RPMI7951 (cell line): Measurements from ENCODE around the gene IQSEC1. TPM values are rescaled to one million over a fixed set of nuclear protein-coding genes. Genes with fewer than 3 reads are reported as not detected.

Experiments
- DNase-seq: peaks from one replicate; pipeline ENCODE4 v3.0.0-alpha.2; 2012; ENCODE audit warnings: low read depth
- total RNA-seq: library from RNA; depleted of rRNA; stranded (reverse); fragments of >200 nt; shearing (Covaris generic); gene quantifications from 2 replicates; pipeline ENCODE4 v1.2.3, GENCODE V29; 2014; rRNA removed

IQSEC1 gene
- total RNA-seq = 8.1 and 10.4 TPM in 2 replicates

DNA sequence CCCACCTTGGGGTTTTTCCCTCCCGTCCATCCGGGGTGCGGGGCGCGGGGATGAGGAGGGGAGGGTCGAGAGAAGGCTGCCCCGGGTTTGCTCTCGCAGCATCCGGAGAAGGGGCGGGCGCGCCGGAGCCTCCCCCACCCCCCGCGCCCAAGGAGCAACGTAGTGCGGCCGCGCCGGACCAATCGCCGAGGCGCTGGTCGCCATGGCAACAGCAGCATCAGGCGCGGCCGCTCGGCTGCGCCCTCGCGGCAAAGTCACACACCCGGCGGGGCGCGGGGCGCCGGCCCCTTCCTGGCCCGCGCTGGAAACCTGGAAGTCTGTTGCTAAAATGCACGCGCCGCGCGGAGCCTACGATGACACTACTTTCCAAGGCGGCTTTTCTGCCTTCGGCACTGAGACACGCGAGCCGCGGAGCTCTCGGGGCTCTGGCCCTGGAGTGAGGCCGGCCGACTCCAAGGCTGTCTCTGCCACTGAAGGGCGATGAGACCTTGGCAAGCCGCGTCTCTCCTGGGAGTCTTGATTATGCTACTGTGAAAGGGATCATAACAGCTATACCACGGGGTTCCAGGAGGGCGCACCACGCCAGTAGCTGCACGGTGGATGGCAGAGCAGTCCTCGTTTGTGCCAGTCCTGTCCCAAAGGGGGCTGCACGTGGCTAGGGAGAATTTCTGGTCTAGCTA, at the start of gene IQSEC1:
Gene IQSEC1, minus strand, starts transcription at position 104 of the 680 bp plus-strand sequence. CDS start 415 bp downstream, outside the sequence.
- DNase-seq = no peak

DNA sequence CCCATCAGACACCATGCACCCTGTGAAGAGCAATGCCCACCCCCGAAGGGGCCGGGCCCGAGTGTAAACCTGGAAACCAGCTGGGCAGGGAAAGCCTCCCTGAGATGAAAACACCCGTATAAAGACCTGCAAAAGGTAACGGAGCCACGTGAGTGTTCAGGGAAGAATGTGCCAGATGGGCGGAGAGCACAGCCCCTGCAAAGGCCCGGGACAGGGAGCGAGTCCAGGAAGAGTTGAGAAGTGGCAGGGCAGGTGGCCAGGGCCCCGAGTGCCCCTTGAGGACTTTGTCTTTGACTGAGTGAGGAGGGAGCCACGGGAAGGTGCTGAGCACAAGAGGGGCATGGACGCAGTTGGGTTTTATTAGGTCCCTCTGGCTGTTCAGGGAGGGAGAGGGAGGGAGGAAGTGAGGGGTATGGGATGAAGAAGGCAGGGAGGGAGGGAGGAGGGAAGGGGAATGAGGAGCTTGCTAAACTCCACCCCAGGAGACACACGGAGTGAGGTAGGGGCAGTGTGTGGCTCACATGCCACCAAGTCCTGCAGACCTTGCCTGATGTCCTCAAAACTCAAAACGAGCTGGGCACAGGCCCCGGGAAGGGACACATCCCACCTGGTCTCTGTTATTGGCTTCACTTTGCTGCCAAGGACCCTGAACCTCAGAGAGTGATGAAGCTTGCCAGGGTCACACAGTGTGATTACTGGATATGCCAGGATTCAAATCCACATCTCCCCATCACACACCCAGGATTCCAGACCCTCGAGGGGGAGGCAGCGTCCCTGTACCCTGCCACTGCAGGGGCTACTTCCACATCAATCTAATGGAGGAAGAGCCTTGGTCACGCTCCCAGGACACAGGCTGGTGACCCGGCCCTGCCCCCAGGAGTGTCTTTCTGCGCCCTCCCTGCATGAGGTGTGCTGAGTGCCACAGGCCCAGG, 49.1 kb upstream of the IQSEC1 start:
- DNase-seq = no peak

DNA sequence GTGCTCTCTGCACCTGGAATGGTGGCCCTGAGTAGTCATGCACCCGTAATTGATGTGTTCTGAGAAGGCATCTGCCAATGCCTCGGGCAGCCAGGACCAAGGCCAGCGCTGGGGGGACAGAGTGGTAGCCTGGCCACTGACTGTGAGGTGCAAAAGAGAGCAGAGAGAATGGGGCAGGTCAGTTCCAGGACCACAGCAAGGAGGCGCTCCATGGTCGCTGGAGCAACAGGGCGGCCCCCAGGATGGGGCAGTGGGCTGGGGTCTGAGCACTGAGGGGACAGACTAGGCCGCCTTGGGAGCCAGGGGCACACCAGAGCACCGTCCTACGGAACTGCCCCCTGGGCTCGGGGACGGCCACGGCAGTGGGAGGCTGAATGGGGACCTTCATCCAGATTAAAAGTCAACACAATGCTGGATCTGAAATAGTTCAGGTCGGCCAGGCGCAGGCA, 48.3 kb upstream of the IQSEC1 start:
- DNase-seq = no peak

DNA sequence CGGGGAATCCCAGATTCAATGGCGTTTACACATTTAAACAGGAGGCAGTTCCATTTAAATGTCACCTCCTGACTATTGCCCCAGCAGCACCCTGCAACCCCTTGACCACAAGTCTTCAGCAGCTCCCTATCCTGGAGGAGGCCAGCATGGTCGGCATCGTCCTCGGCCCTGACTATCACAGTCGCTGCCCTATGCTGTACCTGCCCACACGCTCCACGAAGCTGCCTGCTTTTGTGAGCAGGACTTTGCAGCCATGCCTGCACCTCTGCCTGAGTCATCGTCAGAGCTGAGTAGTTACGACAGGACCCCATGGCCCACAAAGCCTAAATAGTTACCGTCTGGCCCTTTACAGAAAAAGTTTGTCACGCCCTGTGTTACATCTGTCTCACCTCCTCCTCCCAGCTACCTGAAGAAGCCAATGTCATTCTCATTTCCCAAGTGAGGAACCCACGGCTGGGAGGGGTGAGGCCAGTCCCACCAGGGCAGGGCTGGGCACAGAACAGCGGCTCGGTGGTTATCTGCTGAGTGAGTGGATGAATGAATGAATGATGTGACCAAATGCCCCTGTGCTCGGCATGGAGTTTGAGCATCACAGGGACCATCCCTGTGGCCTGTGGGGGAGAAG, 47.8 kb upstream of the IQSEC1 start:
- DNase-seq = no peak

DNA sequence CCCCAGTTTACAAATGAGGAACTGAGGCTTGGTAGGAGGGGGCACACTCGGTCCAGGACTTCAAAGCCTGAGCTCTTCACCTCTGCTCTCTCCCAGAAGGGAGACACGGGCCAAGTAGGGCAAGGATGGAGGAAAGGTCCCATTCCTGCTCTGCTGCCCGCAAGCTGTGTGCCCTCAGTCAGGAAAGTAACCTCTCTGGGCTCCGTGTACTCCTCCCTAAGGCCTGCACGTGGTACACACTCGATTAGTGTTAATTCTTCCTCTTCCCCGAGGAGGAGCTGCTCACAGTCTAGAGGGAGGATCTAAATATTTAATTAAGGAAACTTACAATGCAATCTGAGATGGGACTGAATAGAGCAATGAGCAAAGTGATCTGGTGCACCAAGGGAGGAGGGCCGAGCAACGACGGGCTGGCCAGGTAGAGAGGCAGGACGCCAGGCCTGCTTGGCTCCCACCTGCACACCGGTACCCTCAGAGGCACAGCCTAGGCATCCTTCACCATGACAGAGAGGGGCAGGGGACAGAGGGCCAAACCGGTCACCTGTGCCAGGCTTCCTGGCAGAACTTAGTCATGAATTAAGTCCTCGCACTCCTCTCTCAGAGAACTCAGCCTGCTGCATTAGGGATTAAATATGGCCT, 47.2 kb upstream of the IQSEC1 start:
- DNase-seq = no peak

DNA sequence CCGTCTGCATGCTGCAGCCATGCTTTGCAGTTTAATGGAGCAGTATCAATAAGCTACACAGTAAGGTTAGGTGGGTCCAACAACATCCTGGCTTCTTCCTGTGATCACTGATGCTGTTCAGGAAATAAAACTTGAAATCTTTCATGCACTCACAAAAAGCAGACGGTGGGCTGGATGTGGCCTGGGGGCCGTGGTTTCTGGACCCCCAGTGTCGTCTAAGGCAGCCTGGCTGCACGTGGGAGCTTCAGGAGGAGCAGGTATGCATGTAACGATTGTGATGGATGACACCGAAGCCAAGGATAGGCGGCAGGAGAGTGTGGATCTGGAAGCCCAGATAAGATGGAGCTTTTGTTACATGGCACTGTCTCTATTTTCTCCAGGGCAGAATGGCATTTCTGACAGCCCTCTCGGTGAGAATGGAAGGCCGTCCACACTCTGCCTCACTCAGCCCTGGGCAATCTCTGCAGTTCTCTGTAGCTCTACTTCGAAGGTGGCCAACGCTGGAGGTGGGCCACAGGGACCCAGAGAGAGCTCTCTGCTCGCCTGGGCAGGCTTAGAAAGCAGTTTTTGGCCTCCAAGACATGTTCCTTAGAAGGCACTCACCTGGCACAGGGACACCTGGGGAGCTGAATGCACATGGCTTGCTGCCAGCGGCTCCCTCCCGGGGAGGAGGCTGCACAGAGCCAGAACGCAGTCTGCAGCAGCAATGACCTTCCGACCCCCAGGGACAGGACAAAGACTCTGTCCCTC, 46.4 kb upstream of the IQSEC1 start:
- DNase-seq = no peak

DNA sequence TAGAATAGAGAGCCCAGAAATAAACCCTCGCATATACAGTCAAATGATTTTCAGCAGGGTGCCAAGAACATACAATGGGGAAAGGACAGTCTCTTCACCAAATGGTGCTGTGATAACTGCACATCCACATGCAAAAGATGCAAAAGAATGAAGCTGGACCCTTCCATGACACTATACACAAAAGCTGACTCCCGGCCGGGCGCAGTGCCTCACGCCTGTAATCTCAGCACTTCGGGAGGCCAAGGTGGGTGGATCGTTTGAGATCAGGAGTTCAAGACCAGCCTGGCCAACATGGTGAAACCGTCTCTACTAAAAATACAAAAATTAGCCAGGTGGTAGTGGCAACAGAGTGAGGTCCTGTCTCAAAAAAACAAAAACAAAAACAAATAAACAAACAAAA, 43.2 kb upstream of the IQSEC1 start:
- DNase-seq = no peak

DNA sequence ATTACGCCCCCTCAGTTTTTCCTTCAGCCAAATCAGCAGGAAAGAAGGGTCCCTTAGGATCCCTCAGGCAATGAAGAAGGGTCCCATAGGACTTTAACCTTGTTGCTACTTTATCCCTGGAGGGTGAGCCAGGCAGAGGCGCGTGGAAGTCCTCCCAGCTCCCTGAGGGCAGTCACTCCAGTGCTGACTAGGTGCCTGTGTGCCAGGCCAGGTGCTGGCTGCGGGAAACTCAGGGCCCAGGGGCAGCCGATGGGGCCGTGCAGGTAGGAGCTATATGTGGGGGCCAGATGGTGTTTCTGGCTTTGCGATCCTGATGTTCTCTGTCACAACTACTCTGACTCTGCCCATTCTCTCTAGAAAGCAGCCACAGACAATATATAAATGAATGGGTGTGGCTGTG, 42.8 kb upstream of the IQSEC1 start:
- DNase-seq = no peak

DNA sequence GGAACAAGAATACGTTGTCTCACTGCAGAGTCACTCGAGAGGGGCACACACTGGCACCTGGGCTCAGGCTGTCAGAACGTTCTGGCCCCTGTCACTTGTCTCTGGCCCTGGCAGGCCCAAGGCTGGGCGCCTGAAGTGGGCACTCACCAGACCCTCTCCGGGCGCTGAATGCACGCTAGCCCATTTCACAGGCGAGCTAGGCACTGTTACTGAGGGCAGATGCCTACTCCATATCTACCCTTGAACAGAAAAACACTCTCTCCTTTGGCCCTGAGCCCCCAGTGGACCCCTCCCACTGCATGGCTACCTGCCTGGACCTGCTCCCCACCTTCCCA, 42.3 kb upstream of the IQSEC1 start:
- DNase-seq = no peak

DNA sequence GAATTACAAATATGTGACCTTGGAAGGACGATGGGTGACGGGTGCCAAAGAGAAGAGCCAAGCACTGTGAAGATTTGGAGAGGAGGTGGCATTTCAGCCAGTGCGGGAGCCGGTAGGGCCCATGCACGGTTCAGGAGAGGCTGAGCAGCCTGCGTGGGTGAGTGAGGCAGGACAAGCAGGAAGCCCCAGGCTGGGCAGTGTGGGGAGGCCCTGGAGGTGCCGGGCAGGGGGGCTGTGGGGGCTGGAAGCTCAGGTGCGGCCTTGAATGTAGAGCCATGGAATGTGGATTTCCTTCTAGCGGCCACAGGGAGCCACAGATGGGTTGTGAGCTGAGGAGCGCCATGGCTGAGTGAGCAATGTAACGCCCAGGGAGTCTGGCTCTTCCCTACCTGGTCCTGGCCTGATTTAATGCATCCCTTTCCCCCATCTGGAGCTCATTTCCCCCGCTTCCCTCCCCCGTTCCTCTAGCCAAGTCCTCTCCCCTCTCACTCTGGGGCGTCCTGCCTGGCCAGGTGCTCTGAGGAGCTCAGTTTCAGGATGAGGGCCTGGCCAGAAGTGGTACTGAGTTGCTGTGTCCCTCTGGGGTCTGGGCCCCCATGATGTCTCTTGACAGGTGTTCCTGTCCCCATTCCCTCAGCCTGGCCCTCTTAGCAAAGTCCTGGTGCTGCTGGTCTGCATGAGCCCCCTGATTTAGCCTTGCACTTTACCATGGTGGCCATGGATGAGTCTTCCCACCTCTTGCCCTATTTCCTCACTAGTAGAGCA, 41.8 kb upstream of the IQSEC1 start:
- DNase-seq = no peak

DNA sequence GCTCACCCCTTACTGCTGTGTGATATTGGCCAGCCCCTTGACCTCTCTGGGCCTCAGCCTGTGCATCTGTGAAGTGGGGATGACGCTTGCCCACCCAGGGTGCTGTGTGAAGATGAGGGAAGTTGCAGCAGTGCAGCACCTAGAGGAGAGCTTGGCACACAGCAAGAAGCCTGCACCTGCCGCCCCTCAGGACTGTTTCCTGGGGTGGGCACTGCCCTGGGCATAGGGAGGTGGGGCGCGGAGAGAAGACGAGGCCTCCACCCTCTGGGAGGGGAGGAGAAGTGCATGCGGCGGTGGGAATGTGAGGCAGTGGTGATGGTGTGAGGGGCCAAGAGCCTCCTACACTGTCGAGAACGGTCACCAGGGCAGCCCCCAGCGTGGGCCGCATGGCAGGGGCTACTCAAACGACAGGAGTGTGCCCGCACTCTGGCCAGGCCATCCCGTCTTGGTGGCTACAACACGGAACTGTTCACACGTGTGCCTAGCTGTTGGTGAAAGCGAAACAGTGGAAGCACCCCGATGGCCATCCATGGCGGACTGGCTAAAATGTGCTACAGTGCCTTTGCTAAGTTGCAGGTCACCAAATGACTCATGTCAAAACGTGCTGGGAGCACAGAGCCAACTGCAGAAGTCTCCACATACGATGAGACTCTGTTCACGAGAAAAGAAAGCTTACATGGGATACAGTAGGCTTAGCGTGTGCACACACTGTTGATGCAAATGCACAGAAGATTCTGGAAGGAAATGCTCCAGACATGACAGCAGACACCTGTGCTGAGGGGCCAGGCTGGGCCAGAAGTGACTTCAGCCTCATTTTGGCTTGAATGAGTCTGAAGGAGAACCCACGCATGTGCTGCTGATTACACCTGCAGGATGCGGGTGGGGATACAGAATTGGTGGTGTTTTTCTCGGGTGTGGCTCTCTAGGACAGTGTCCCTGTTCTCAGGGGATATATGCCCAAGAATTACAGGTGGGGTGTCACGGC, 40.4 kb upstream of the IQSEC1 start:
- DNase-seq = no peak

DNA sequence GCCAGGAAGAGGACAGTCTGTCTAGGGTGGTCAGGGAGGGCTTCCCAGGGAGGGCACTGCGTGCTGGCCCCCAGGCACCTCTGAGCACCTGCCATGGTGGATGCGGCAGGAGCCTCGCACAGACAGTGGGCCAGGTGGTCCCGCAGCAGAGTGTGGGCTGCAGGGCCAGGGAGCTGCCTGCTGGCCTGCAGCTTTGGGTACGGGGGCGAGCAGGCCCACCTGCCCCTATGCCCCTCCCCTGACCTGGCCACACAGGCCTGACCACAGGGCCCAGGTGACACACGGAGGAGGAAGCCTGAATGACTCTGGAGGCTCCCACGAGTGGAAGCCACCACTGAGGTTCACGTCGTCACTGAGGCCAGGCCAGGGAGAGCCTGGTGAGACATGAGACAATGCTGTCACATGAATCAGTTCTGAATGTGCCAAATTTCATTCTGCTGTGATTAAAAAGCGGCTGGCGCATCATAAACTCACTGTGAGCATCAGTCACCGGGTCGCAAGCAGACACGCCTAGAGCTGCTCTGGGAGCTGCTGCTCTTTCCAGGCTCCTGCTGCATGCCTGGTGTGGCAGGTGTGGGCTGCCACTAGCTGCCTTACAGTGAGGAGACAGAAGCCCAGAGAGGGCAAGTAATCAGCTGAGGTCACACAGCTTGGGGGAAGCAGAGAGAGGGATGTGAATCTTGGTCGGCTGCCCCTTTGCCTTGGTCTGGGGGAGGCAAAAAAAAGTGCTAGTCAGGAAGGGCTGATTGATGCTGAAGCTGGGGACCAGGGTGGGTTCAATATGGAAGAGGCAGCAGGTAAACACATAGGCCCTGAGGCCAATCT, 39.5 kb upstream of the IQSEC1 start:
- no peak for DNase-seq

DNA sequence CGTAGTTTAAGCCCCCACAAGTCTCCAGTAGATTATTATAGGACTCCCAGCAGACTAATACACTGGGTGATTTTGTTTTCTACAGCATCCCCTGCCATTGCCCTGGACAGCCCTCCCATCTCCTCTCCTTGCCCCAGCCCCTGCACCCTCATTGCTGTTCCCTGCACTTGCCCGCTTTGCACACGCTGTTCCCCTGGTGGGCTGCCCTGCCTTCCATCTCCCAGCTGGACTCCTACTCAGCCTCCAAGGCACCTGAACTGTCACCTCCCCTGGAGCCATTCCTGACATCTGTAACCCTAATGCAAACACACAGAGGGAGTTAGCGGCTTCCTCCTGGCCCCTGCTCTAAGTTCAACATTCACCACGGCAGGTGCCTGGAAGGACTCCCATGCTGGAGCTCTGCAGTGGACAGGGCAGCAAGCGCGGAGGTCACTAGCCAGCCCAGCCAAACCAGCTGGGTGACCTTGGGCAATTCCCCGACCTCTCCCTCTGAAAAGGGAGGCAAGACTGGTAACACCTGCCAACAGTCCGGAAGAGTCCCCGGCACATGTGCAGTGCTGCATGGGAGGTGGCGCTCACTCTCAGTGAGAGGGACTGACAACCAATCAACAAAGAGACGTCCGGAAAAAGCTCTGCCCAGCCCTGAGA, 38.8 kb upstream of the IQSEC1 start:
- no peak for DNase-seq

DNA sequence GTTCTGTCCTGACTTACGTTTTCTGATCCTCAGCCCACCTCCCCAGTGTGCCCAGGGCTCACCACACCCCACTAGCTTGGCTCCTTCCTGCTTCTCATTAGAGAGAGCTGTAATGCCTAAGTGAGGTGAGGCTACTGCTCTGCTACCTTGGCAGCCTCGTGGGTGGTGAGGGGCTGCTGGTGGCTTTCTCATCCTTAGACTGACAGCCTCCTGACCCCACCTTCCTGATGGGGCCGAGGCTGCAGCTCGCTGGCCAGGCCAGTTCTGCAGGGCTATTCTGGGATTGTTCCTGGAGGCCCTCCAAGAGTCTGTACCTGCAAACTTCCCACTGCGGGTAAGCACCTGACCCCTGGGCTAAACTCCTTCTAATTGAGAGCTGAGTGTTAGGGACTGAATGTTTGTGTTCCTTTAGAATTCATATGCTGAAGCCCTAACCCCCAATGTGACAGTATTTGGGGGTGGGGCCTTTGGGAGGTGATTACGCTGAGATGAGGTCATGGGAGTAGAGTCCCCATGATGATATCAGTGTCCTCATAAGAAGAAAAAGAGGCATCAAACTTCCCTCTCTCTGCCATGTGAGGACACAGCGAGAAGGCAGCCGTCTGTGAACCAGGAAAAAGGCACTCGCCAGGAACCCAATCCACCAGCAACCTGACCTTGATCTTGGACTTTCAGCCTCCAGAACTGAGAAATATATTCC, 38.1 kb upstream of the IQSEC1 start:
- no peak for DNase-seq

DNA sequence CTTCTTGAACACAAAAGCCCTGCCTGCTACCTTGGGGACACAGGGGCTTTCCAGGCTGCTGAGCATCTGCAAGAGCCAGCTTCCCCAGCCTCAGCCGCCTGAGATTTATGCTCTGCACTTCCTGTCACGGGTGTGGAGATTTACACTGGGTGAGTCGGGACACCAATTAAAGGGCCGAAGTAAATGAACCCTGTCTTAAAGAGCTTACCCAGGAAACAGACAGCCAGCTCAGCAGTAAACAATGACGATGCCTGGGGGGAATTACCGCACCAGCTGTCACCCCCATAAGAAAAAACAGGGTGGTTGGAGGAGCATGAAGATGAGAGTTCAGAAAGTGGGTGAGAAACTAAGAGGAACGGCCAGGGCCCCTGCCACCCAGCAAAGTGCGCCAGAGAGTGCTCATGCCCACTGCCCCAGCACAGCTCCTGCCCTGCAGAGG, 37.5 kb upstream of the IQSEC1 start:
- DNase-seq = peak; percentile 50

DNA sequence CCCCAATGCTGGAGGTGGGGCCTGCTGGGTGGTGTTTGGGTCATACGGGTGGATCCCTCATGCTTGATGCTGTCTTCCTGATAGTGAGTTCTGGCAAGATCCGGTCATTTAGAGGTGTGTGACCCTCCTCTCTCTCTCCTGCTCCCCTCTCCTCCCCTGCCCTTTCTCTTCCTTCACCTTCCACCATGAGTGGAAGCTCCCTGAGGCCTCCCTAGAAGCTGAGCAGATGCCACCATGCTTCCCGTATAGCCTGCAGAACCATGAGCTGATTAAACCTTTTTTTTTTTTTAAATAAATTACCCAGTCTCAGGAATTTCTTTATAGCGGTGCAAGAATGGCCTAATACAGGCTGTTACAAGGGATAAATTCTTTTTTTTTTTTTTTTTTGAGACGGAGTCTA, 36.3 kb upstream of the IQSEC1 start:
- no peak for DNase-seq

DNA sequence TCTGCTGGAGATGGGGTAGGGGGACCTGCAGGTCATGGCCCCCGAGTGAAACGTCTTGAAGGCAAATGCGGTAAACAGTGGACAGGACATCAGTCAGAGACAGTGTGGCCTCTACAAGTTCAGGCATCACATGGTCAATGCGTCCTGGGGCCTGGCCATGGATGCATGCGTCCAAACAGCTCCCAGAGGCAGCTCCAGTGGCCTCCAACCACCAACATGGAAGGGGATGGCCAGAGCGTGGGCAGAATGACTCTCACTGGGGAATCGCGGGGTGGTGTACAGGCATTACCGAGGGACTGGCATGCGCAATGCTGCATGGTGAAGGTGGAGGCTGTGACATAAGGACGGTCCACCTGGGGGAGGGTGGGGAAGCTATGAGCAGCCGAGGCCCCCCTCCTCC, 35.6 kb upstream of the IQSEC1 start:
- no peak for DNase-seq
